Motor neuron (in vitro differentiated cells): ENCODE measurements around the gene WFDC5. TPM values are rescaled to one million over a fixed set of nuclear protein-coding genes. Genes with fewer than 3 reads are reported as not detected.
"Not testable (repeated sequence)": the region's sequence is repeated elsewhere in the genome, so short reads cannot be mapped to it uniquely, and the experiment has no call there.

Source experiments
- ATAC-seq, 8 experiments: fragments of 200-7000 bp; cut with Tn5 transposase; replicated peaks in 6 of 8; 2 replicates each; pipeline ENCODE4 v1.8.0; 2021; ENCODE audit warnings: mild to moderate bottlenecking in 8 of 8, moderate library complexity in 8 of 8
- H3K27ac ChIP-seq, 2 donors: fragments of 250-450 bp; sonication (Bioruptor Pico); 2 replicates each; pipeline ENCODE4 v1.9.0; 2021; ENCODE audit warnings: antibody characterized with exemption in 2 of 2, mild to moderate bottlenecking in 2 of 2, moderate library complexity in 1 of 2
- H3K4me1 ChIP-seq, 2 donors: fragments of 250-450 bp; sonication (Bioruptor Pico); replicated peaks in 1 of 2; 2 replicates each; pipeline ENCODE4 v1.6.1; 2021; ENCODE audit warnings: antibody characterized with exemption in 2 of 2, mild to moderate bottlenecking in 2 of 2, moderate library complexity in 1 of 2
- H3K4me3 ChIP-seq, 5 donors: fragments of 250-450 bp; sonication (Bioruptor Pico); 2 replicates each; pipeline ENCODE4 v1.9.0; 2021; ENCODE audit warnings: antibody characterized with exemption in 5 of 5, mild to moderate bottlenecking in 5 of 5, moderate library complexity in 4 of 5
- WGBS, 10 experiments: fragments of 450-650 bp; shearing (Covaris generic); methylation state at CpG; one replicate each; pipeline ENCODE4 v1.0.0; 2022; 5-methylcytosine and 5-hydroxymethylcytosine counted together
- in situ Hi-C, 9 experiments: fragments of 400-800 bp; cut with MboI; loops; one replicate each; pipeline ENCODE4 v1.15.0; 2021; ENCODE audit warnings: low sequenced_read_pairs in 9 of 9, low pct_unique_long_range_greater_than_20kb in 2 of 9; ENCODE audit not compliant: unreplicated experiment in 9 of 9
- total RNA-seq, 8 experiments: library from RNA; unstranded; fragments of 300-600 nt; gene quantifications; 2 replicates each; pipeline versions ENCODE4 v1.2.3 to v1.2.4, GENCODE V29; 2022

WFDC5 gene
- under 1 TPM in 4 of 8 experiments, not detected in 4; 0.29 to 0.66 (median 0.36) TPM for total RNA-seq

GRCh38 chr20:45114465-45115385, at the start of gene WFDC5:
WFDC5 (minus strand) TSS chr20:45115174; CDS start chr20:45115083, 91 bp downstream.
- in situ Hi-C loops, result loop anchor here in 1 of 9 experiments (25.0 kb wide), 1 partner anchor 173 kb away; no protein-coding TSS in a partner anchor

GRCh38 chr20:45163083-45163803, 48.3 kb upstream of the WFDC5 start:
- peak in 2 of 8 experiments; percentile 92 to 96 for ATAC-seq
- H3K4me3 ChIP-seq, result no peak overlapping the region
- H3K4me1 ChIP-seq, result no peaks in the 10 kb centered on the region
- in situ Hi-C loops, result no loop called here
- no peak overlapping the region for H3K27ac ChIP-seq
- WGBS, 10 experiments, result 0 to 86% (median 36%) methylated on average over 1 of the region's 1 CpG; no CpG with 5 or more reads in 4 of the 10 experiments

More at GRCh38 chr20:45114465-45115385, at the start of gene WFDC5:
- Histone ChIP-seq H3K27ac (no peak within 1 kb of the TSS), H3K4me1 (no peaks in the 10 kb centered on the region), H3K4me3 (no peak within 1 kb of the TSS)
- ATAC-seq, result peak in 1 of 8 experiments; percentile 35
- 0 to 86% (median 51%) methylated on average over 1 to 10 of the region's 16 CpGs; no CpG with 5 or more reads in 4 of the 10 experiments for whole genome bisulfite sequencing, 10 experiments

GRCh38 chr20:45157962-45158361, 43.0 kb upstream of the WFDC5 start:
- in situ Hi-C loops, result no loop called here
- 0 to 40% (median 33%) methylated on average over 1 of the region's 1 CpG; no CpG with 5 or more reads in 5 of the 10 experiments for WGBS, 10 experiments
- peak in 5 of 8 experiments; percentile 61 to 98 (median 75) for ATAC-seq

GRCh38 chr20:45156713-45157112, 41.7 kb upstream of the WFDC5 start:
- in situ Hi-C loops, result no loop called here
- Histone ChIP-seq H3K4me1 (no peaks in the 10 kb centered on the region), H3K4me3 (no peak overlapping the region), H3K27ac (no peak overlapping the region)
- WGBS, 10 experiments, result 0 to 100% (median 47%) methylated on average over 1 to 2 of the region's 2 CpGs
- no peak for ATAC-seq

More at GRCh38 chr20:45157962-45158361, 43.0 kb upstream of the WFDC5 start:
- H3K27ac ChIP-seq, result no peak overlapping the region
- no peaks in the 10 kb centered on the region for H3K4me1 ChIP-seq
- no peak overlapping the region for H3K4me3 ChIP-seq

- H3K27ac ChIP-seq, ATAC-seq, in situ Hi-C loops, H3K4me3 ChIP-seq, H3K4me1 ChIP-seq: not testable (repeated sequence)
- 83 to 100% (median 100%) methylated on average over 1 of the region's 1 CpG; no CpG with 5 or more reads in 7 of the 10 experiments for WGBS, 10 experiments
These were observed 39.8 kb upstream of the WFDC5 start for GRCh38 chr20:45154794-45155193.

GRCh38 chr20:45154183-45154582, 39.2 kb upstream of the WFDC5 start:
- ATAC-seq, result no peak
- H3K4me3 ChIP-seq, result no peak overlapping the region
- in situ Hi-C loops, result no loop called here
- no peaks in the 10 kb centered on the region for H3K4me1 ChIP-seq
- 32 to 100% (median 60%) methylated on average over 1 to 3 of the region's 3 CpGs for WGBS, 10 experiments
- no peak overlapping the region for H3K27ac ChIP-seq

- Histone ChIP-seq H3K4me1 (no peaks in the 10 kb centered on the region), H3K27ac (no peak overlapping the region), H3K4me3 (no peak overlapping the region)
- 60% methylated on average over 1 of the region's 1 CpG; no CpG with 5 or more reads in 9 of the 10 experiments for whole genome bisulfite sequencing, 10 experiments
- in situ Hi-C loops, result no loop called here
- no peak for ATAC-seq
These were observed 38.8 kb upstream of the WFDC5 start for GRCh38 chr20:45153752-45154151.

- H3K4me3 ChIP-seq, result no peak overlapping the region
- 57 to 100% (median 87%) methylated on average over 1 to 2 of the region's 3 CpGs; no CpG with 5 or more reads in 4 of the 10 experiments for WGBS, 10 experiments
- in situ Hi-C loops, result no loop called here
These were observed 38.2 kb upstream of the WFDC5 start for GRCh38 chr20:45153147-45153546.

GRCh38 chr20:45152405-45152804, 37.4 kb upstream of the WFDC5 start:
- Histone ChIP-seq H3K27ac (no peak overlapping the region), H3K4me1 (no peaks in the 10 kb centered on the region), H3K4me3 (no peak overlapping the region)
- in situ Hi-C loops, result no loop called here
- WGBS, 10 experiments, result 0 to 86% (median 33%) methylated on average over 1 to 2 of the region's 2 CpGs; no CpG with 5 or more reads in 1 of the 10 experiments
- ATAC-seq, result peak in 2 of 8 experiments; percentile 78 to 83

More at GRCh38 chr20:45153147-45153546, 38.2 kb upstream of the WFDC5 start:
- no peak for ATAC-seq
- Histone ChIP-seq H3K4me1 (no peaks in the 10 kb centered on the region), H3K27ac (no peak overlapping the region)

GRCh38 chr20:45149062-45149461, 34.1 kb upstream of the WFDC5 start:
- Histone ChIP-seq H3K4me1 (no peaks in the 10 kb centered on the region), H3K27ac (no peak overlapping the region), H3K4me3 (no peak overlapping the region)
- WGBS, 10 experiments, result 56 to 100% (median 71%) methylated on average over 1 to 3 of the region's 3 CpGs; no CpG with 5 or more reads in 4 of the 10 experiments
- in situ Hi-C loops, result loop anchor here in 1 of 9 experiments (25.0 kb wide), 1 partner anchor 138 kb away; no protein-coding TSS in a partner anchor
- ATAC-seq, result peak in 3 of 8 experiments; percentile 73 to 77 (median 74)

- Histone ChIP-seq H3K4me1 (no peaks in the 10 kb centered on the region), H3K4me3 (no peak overlapping the region), H3K27ac (no peak overlapping the region)
- no peak for ATAC-seq
- in situ Hi-C loops, result loop anchor here in 1 of 9 experiments (25.0 kb wide), 1 partner anchor 146 kb away; no protein-coding TSS in a partner anchor
- 0 to 88% (median 52%) methylated on average over 1 to 4 of the region's 4 CpGs; no CpG with 5 or more reads in 1 of the 10 experiments for WGBS, 10 experiments
These were observed 25.9 kb upstream of the WFDC5 start for GRCh38 chr20:45140836-45141235.

- H3K27ac ChIP-seq, H3K4me1 ChIP-seq, H3K4me3 ChIP-seq, ATAC-seq: not testable (repeated sequence)
- 60 to 100% (median 80%) methylated on average over 1 to 3 of the region's 5 CpGs; no CpG with 5 or more reads in 5 of the 10 experiments for WGBS, 10 experiments
- in situ Hi-C loops, result loop anchor here in 1 of 9 experiments (25.0 kb wide), 1 partner anchor 147 kb away; no protein-coding TSS in a partner anchor
These were observed 24.9 kb upstream of the WFDC5 start for GRCh38 chr20:45139733-45140375.
